HG03139 (cell line): ENCODE measurements around the gene PIP5K1C.

Source experiments
- ATAC-seq: cut with Tn5 transposase; IDR thresholded peaks from one replicate; pipeline ENCODE4 v1.9.1; 2021; ENCODE audit not compliant: unreplicated experiment

Gene PIP5K1C

GRCh38 chr19:3700242-3701032 lies at the start of gene PIP5K1C:
Gene PIP5K1C (minus strand): TSS chr19:3700468. CDS start chr19:3700390, 78 bp downstream.
- ATAC-seq = peak; percentile 75

- no peak for ATAC-seq
Measured at GRCh38 chr19:3748965-3749364, 48.7 kb upstream of the PIP5K1C start.

GRCh38 chr19:3746371-3747056 lies 46.2 kb upstream of the PIP5K1C start:
- ATAC-seq = no peak

GRCh38 chr19:3745363-3746045 lies 45.2 kb upstream of the PIP5K1C start:
- no peak for ATAC-seq

GRCh38 chr19:3743486-3743885 lies 43.2 kb upstream of the PIP5K1C start:
- no peak for ATAC-seq

- ATAC-seq = no peak
Measured at GRCh38 chr19:3740431-3740830, 40.2 kb upstream of the PIP5K1C start.

GRCh38 chr19:3738477-3739220 lies 38.4 kb upstream of the PIP5K1C start:
- ATAC-seq = no peak

- no peak for ATAC-seq
Measured at GRCh38 chr19:3737487-3738205, 37.4 kb upstream of the PIP5K1C start.

- ATAC-seq = no peak
Measured at GRCh38 chr19:3736106-3736724, 35.9 kb upstream of the PIP5K1C start.

GRCh38 chr19:3734310-3734600 lies 34.0 kb upstream of the PIP5K1C start:
- no peak for ATAC-seq

- no peak for ATAC-seq
Measured at GRCh38 chr19:3733549-3734309, 33.5 kb upstream of the PIP5K1C start.

GRCh38 chr19:3732108-3732507 lies 31.8 kb upstream of the PIP5K1C start:
- no peak for ATAC-seq

GRCh38 chr19:3730457-3730958 lies 30.2 kb upstream of the PIP5K1C start:
- ATAC-seq = no peak

- ATAC-seq = no peak
Measured at GRCh38 chr19:3725640-3726310, 25.5 kb upstream of the PIP5K1C start.

GRCh38 chr19:3725121-3725520 lies 24.9 kb upstream of the PIP5K1C start:
- ATAC-seq = no peak

GRCh38 chr19:3723883-3724282 lies 23.6 kb upstream of the PIP5K1C start:
- no peak for ATAC-seq

- ATAC-seq = no peak
Measured at GRCh38 chr19:3723110-3723488, 22.8 kb upstream of the PIP5K1C start.

GRCh38 chr19:3722443-3723109 lies 22.3 kb upstream of the PIP5K1C start:
- no peak for ATAC-seq
